GM12892 (cell line): Measurements from ENCODE around the gene CANX.

Experiments
- POLR2A ChIP-seq: IDR thresholded peaks from 2 replicates; pipeline ENCODE4 v1.6.1; 2011; ENCODE audit warnings: low read depth, low read length, control low read depth
- POLR2AphosphoS5 ChIP-seq: IDR thresholded peaks from 2 replicates; pipeline ENCODE4 v1.6.1; 2011; ENCODE audit warnings: low read depth, low read length, control low read depth
- TAF1 ChIP-seq: IDR thresholded peaks from 2 replicates; pipeline ENCODE4 v1.6.1; 2011; ENCODE audit warnings: low read depth, mild to moderate bottlenecking, control low read depth, low read length, borderline replicate concordance

DNA sequence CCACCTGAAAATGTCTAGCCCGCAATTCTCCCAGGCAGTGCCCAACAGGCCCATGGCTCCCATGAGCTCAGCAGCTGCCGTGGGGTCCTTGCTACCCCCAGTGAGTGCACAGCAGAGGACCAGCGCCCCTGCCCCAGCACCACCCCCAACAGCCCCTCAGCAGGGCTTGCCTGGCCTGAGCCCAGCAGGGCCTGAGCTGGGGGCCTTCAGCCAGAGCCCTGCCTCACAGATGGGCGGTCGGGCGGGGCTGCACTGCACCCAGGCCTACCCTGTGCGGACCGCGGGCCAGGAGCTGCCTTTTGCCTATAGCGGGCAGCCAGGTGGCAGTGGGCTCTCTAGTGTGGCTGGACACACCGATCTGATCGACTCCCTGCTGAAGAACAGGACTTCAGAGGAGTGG is 75.7 kb downstream of the CANX start:
- TF ChIP-seq POLR2AphosphoS5 (no peak), POLR2A (no peak), TAF1 (no peak)
